GM19238 (cell line): ENCODE results near the gene TTC21A.

Experiments used
- DNase-seq: peaks from one replicate; pipeline ENCODE4 v3.0.0; 2011; ENCODE audit warnings: low spot score; ENCODE audit not compliant: insufficient read length

TTC21A gene

DNA sequence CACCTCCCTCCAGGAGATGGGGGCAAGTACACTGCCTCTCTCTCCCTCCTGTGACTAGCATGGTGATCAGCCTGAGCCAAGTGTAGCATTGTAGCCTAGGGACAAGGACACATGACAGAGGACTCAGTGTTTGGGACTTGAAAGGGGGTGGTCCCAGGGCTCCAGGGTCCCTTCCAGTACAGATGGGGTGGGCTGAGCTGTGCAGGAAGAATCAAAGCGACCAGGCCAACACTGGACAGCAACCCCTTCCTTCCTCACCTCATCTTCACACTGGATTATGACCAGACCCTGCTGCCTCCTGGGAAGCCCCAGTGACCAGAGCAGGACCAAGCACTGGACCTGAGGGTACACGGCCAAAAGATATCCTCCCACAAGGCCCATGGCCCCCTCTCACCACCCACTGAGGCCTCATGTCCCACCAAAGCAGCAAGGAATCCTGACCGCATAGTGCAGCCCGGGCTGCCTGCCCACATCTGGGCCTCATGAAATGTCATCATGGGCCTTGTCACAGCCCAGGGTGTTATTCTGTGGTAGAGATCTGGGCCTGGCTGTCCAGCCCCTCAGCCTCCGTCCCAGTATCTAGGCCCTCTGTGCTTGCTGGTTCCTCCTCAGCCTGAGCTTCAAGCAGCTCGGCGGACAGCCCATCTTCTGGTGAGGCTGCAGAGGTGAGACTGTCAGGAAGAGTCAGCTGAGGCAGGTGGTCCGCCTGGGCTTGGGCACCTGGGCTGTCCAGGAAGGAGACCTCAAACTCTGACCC, 9.6 kb upstream of the TTC21A start:
- DNase-seq, result no peak

DNA sequence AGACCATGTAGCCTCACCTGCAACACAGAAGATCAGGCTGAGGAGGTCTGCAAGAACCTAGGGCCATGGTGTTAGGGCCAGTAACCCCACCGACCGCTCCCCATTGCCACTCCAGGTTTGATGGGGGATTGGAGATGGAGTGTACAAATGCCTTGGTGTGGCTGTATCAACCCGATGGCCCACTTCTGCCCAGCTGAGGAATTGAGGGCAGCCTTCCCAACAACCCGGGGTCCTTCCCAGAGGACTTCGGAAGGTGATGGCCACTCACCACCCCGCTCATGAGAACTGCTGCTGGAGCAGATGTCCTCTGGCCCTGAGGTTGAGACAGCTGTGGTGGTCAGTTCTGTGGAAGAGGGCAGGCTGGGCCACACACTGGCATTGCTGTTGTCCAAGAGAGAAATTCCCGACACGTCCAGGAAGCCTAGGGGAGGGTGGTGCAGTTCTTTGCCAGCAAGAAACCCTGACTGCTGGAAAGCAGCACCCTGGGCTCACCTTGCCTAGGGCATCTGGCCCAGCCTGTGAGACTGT, 8.9 kb upstream of the TTC21A start:
- no peak for DNase-seq

DNA sequence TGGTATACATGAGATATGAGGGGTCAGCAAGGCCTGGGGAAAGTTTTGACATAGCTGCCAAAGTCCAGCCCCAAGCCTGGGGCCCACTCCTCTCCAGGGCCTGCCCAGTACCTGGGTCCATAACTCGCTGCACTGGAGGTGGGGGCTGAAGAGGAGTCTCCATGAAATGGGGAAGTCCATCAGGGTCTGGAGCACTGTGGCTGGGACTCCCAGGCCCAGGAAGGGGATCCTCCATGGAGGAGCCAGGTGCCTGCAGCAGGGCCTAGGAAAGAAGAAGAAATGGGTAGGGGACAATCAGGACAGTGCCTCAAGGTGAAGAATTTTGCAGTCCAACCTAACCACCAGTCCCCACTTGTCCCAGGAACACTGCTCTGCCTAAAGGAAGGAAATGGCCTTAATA, 8.2 kb upstream of the TTC21A start:
- DNase-seq, result no peak

DNA sequence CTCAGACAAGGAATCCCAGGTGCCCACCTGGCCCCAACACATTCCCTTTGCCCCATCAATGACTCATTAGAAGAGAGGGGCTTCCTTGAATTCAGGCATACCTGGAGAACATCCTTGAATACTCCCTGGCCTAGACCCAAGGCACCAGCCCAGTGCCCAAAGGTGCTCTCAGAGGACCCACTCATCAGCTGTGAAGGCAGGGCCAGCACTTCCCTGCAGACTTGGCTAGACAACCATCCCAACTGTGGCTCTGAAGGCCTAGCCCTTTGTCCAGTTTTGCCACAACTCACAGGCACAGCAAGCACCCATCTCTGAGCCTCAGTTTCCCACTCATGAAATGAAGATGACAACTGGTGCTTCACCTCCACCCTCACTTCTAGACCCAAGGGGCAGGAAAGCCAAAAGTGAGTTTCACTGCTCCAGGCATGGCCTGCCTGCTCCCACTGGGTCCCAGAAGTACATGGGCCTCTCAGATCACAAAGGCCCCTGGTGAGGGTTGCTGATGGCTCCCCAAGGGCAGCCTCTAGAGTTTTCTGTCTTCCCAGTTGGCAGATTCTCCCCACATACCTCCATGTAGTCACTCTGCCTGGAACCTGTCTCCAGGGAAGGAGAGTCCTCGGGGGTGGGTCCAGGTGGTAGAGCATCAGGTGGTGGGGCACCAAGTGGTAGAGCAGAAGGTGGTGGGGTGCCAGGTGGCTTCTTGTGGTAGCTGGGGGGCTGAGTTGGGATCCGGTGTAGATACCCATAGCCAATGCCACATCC, 7.6 kb upstream of the TTC21A start:
- DNase-seq, result no peak

DNA sequence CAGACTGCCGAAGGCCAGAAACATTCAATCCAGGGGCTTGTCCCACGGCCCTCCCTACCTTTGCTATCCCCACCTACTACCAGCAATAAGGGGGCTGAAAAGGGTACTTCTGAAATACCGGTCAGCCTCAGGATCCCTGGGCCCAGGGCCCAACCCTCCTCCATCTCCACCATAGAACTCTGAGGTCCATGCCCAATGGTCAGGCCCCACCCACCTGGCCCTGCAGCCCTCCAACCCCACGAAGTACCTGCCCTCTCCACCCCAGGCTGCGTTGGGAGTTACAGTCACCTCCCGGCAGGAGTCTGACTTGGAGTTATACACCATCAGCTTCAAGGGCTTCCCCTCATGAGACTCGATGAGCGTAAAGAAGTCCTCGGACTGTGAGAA, 7.0 kb upstream of the TTC21A start:
- DNase-seq, result no peak

DNA sequence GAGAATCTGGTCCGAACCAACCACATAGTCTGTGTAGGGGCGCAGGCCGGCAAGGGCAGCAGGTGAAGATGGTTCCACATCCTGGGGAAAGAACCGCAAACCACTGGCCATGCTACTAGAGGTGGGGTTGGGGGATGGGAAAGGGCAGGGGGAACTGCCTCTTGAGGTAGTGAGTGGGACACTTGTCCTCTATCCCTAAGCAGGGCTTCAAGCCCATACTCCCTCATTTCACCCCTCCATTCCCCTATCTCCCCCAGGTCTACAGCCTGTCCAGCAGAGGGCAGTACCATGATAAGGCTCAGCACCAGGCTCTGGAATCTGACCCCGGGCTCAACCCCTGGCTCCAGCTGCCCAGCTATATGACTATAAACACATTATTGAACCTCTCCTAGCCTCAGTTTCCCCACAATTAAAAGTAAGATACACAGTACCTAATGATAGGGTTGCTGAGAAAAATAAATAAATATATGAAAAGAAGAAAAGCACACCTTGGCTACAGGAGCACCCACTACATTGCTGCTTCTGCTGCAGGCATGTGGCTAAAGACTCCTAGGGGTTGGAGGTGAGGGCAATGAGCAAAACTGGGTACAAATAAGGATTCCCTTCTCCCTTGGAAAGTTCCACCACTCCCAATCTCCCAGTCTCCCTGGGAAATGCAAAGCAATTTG, 6.3 kb upstream of the TTC21A start:
- peak; percentile 73 for DNase-seq

DNA sequence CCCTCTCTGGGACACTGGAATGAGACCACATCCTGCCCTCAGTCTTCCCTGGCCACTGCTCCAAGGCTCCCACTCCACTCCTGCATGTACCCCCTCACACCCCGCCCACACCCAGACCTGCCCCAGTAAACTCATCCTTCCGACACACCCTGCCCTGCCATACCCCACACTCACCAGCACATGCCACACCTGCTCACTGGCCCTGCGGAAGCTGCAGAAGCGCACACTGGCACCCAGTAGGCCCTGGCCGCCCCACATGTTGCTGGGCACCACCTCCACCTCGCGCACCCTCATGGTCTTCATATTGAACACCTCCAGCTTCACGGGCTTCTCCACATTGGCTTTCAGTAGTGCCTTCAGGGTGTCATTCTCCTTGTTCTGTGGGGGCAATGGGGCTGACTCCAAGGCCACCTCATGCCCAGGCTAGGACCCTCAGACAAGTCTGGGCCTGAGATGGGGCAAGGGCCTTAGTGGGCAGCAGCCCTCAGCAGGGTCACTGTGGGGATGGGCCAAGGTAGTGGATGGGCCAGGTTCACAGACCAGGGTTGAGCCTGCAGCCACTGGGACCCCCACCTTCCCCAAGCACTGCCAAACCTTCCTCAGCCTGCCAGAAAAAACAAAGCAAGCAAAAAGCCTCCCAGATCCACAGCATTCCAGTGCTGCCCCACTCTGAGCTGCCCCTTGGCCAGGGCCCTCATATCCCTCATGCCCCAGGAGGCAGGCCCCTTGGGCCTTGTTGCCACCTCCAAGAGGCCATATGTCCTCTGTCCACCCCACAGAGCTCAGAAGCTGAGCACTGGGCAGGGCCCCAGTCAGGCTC, 4.8 kb upstream of the TTC21A start:
- DNase-seq, result no peak

DNA sequence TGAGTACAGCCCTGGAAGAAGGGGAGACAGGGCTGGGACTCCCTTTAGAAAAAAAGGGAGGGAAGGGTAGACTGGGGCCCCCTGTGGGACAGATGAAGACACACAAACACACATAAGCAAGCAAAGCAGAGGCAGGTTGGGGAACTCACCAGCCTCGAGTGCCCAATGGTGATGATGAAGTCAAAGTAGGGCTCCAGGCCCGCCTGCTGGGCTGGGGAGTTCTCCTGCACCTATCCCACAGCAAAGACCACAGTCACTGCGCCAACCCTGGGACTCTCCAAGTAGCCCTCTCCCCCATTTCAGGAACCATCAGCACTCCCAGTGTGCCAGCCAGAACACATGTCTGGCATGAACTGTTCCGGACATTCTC, 4.2 kb upstream of the TTC21A start:
- no peak for DNase-seq

DNA sequence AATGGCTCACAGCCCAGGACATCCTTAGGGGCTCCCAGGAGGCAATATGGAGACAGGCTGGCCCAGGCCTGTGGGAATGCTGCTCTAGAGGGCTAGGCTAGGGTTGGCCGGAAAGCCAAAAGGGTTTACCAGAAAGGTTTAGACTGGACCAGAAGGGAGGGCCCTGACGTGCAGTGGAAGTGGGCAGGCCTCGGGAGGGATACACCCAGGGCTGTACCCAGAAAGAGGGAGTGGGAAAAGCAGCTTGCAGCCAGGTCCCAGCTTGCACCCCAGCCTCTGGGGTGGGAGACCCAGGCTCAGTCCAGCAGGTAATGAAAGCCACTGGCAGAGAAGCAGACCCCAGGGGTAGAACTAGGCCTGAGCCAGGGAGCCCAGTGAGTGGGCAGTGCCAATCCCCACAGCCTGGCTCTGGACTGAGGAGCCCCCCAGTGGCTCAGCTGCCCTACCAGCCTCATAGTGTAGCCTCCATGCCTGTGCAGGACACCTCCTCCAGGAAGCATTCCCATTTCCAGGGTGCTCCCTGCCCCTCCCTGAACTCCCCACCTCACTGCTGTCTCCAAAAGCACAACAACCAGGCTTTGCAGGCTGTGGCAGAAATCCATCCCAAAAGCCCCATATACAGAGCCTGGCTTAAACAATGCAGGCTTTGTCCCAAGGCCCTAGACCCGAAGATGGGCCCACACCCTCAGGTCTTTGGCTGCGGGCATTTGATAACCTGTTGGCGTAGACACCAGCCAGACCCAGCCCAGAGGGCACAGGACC, 3.5 kb upstream of the TTC21A start:
- DNase-seq, result no peak

DNA sequence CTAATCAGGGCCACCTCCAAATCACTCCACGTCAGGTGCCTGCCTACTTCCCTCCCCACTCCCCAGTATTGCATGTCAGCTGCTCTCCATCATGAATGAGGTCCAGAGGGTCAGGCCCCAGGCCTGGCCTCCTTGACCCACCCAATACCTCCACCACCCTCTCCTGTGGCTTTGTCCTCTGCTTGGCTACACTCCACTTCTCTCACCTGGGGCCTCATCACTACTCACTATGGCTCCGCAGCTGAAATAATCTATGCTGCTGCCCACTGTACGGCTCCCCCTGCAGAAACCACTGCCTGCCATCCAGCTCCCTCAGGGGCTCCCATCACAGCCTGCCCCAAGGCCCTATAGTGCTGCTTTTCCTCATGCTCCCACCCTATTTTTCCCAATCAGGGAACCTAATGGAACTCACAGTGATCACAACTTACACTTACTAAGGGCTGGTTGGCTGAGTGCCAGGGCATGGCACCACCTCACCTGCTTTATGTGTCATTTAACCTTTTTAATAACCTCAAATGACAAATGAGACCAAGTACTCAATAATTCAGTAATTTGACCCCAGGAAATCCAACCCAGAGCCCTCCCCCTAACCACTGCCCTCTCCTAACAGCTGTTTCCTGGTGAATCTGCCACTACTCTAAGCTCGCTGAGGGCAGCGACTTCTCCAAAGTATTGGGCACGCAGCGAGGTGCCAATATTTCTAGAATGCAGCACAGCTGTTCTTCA, 2.4 kb upstream of the TTC21A start:
- no peak for DNase-seq

DNA sequence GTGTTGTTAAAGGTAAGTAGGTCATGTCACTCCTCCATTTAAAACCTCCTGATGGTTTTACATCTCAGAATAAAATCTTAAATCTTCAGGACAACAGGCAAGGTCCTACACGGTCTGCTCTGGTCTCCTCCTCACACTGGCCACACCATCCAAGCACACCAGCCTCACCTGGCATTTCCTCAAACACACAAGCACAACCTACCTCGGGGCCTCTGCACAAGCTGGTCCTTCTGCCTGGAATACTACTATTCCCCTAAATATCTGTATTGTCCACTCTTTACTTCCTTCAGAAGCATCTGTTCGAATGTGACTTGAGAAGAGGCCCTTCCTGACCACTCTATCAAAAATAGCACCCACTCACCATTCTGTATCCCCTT, 1.8 kb upstream of the TTC21A start:
- DNase-seq, result no peak

DNA sequence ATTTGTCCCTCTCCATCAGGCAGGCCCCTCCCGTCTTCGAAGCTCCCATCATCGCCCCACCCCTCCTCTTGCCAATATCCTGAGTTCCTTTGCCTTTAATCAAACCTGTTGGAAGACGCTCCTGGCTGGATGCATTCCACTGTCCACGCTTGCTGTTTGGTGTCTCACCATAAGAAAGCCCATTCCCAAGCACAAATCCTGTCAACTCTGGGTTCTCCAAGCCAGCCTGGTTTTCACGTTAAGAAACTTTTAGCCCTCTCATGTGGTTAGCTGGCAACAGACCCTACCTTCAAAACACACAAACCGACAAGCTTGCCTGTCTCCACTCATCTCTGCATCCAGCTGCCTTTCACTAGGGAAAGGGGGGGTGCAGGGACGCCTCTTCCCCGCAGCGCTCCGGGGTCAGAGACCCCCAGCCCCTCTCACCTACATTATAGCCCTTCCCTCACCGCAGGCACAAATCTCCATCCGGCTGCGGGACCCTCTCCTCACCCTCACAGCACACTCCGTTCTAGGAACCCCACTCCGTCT, 1.1 kb upstream of the TTC21A start:
- DNase-seq, result no peak

DNA sequence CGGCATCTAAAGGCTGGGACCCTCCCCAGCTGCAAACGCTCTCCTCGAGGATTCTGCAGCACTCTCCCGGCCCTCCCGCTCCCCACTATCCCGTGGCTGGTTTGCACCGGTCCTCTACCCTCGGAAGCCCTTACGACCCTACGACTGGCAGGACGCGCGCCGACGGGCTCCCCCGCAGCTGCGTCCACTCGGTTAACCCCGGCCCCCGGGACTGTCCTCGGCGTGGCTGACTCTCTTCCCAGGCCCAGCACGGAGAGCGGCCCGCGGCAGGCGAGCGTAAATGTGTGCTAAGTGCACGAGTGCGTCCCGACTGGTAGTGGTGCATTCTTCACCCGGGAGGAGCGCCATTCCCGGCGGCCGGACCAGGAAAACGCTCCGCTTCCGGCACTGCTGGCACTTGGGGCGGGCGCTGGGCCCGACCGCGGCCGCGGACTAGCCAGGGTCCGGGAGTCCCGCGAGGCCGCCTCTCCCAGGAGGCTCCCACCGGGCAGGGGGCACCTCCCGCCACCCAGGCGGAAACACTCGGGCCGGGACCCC, 561 bp upstream of the TTC21A start:
- peak; percentile 33 for DNase-seq

DNA sequence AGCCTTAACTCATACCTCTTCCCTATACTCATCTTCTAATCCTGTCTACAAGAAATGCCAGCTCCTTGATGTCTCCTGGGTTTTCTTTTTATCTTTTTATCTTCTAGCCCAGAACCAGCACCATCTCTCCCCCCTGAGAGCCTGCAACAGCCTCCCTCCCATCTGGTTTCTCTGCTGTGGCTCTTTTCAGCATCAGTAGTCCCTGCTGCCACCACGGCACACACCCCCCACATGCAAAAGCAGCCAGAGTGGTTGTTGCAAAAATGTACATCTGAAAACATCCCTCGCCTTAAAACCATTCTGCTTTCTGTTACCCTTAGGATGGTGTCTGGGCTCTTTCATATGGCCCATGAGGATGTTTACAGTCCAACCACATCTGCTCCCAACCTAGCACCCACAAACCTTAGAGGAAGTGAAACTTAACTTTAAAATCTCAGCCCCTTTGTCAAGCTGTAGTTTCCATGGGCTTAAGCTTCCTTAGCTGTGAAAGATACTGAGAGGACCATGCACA, 775 bp downstream of the TTC21A start:
- DNase-seq, result peak; percentile 71

DNA sequence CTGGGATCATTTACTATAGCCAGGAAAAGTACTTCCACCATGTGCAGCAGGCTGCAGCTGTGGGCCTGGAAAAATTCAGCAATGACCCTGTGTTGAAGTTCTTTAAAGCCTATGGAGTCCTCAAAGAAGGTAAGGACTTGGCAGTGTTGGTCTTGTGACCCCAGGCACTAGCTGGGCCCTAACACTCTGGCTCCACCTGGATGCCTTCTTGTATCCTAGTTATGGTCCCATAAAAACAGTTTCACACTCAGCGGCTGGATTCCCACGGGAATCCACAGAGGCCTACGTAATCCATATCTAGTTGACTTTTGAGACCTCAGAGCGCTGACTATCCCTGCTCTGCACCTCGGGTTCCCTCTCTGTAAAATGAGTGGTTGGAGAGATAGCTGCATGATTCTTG, 1.6 kb downstream of the TTC21A start:
- no peak for DNase-seq

DNA sequence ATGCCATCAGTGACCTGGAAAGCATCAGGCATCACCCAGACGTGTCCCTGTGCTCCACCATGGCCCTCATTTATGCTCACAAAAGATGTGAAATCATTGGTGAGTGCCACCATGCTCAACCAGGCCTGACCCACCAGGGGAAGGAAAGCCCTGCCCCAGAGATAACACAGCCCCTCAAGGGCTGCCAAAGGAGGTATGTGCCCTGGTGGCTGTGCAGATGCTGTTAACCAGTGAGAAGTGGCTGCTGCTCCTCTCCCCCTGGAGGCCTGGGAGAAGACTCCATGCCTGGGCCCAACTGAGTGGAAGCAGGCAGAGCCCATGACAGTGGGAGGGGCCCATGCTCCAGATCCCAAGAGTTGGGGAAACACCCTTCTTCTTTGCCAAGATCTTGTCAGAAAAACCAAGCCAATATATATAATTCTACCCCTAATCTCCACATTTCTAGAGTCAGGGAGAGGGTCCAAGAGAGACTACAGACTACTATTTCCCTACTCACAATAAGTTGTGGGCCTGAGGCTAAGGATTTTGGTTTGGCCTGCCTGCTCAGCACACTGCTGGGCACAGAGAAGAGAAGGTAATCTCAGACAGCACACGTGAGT, 2.7 kb downstream of the TTC21A start:
- no peak for DNase-seq

DNA sequence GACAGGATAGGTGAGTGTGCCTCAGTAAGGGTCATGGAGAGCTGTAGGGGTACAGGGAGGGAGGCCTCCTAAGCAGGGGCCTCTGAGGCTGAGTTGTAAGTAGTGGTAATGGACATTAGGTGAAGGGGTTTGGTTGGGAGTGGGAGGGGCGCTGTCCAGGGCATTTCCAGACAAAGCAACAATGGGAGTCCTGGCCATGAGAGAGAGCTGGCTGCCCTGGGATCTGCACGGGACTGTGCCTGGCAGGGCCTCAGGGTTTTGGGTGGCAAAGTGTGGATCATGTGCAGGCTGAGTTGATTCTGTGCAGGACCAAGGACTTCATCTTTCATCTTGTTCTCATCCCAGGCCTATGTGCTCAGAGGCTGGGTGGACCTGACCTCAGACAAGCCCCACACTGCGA, 4.6 kb downstream of the TTC21A start:
- DNase-seq, result no peak

DNA sequence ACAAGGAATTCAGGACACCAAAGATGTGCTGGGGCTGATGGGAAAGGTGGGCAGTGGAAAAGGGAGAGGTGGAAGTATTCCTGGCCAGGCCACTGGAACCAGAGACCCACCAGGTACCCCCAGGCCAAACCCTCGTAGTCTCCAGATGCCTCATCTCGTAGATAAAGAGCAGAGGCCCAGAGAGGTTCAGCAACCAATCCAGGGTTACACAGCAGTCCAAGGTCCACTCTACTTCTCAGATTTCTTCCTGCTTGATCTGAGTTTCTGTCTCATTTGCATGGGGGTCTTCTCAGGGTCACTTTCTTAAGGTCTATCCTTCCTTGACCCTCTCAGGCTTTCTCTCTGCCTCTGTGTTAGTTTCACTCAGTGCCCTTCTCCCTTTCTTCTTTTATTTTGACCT, 5.1 kb downstream of the TTC21A start:
- no peak for DNase-seq

DNA sequence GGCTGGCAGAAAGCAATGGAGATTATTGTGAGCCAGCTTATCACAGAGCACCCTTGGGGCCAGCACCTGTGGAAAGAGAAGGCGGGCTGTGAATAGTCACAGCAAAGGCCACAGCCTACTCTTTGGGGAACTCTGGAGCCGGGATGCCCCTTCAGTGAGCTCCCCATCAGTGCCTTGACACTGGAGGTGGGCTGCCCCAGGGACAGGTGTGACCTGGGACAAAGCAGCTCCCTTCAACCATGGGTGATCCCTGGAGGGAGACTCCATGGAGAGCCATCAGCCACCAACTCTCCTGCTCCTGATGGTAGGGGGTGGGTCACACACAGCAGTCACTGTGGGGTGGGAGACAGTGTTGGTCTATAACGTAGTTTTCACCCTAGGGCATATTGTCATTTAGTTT, 5.8 kb downstream of the TTC21A start:
- DNase-seq, result no peak
